Muscle layer of duodenum (tissue), 2 donors: ENCODE results near the gene SPOP.

Experiments
- H3K27ac ChIP-seq: one replicate; pipeline ENCODE4 v1.7.0; 2013; ENCODE audit warnings: mild to moderate bottlenecking, low read length
- H3K27me3 ChIP-seq: one replicate; pipeline ENCODE4 v1.7.0; 2013; ENCODE audit warnings: low read depth, mild to moderate bottlenecking, control low read depth, low read length
- H3K36me3 ChIP-seq, 2 donors: one replicate each; pipeline ENCODE4 v1.7.0; 2013; ENCODE audit warnings: low read length in 2 of 2, control low read depth in 1 of 2, mild to moderate bottlenecking in 1 of 2; ENCODE audit not compliant: insufficient read depth in 2 of 2, control insufficient read depth in 1 of 2
- H3K4me1 ChIP-seq, 2 donors: one replicate each; pipeline ENCODE4 v1.7.0; 2013; ENCODE audit warnings: low read length in 2 of 2, mild to moderate bottlenecking in 2 of 2, control low read depth in 1 of 2, moderate library complexity in 1 of 2; ENCODE audit not compliant: insufficient read depth in 2 of 2, control insufficient read depth in 1 of 2
- H3K4me3 ChIP-seq, 2 donors: one replicate each; pipeline ENCODE4 v1.7.0; 2013; ENCODE audit warnings: low read length in 2 of 2, low read depth in 1 of 2, mild to moderate bottlenecking in 1 of 2
- H3K9me3 ChIP-seq, 2 donors: one replicate each; pipeline ENCODE4 v1.7.0; 2013; ENCODE audit warnings: low read length in 2 of 2, control low read depth in 1 of 2, mild to moderate bottlenecking in 1 of 2; ENCODE audit not compliant: control insufficient read depth in 1 of 2
- donor health status: healthy.

SPOP gene

GRCh38 chr17:49582055-49582722, 95.7 kb downstream of the SPOP start:
- Histone ChIP-seq H3K4me1 (peaks cover 3 to 19% of the 10 kb centered on the region in 2 donors), H3K4me3 (no peak overlapping the region), H3K27me3 (peaks cover 4% of the 10 kb centered on the region), H3K27ac (no peak overlapping the region), H3K9me3 (no peaks in the 10 kb centered on the region), H3K36me3 (no peaks in the 10 kb centered on the region)

- no peak overlapping the region for H3K27ac ChIP-seq
- H3K9me3 ChIP-seq, result no peaks in the 10 kb centered on the region
- no peak overlapping the region for H3K4me3 ChIP-seq
- H3K27me3 ChIP-seq, result peaks cover 9% of the 10 kb centered on the region
- peaks cover 6 to 23% of the 10 kb centered on the region in 2 donors for H3K4me1 ChIP-seq
- H3K36me3 ChIP-seq, result no peaks in the 10 kb centered on the region
Observed at GRCh38 chr17:49581648-49581998, 96.3 kb downstream of the SPOP start.

- H3K4me1 ChIP-seq, result peaks cover 6 to 25% of the 10 kb centered on the region in 2 donors
- peaks cover 9% of the 10 kb centered on the region for H3K27me3 ChIP-seq
- H3K9me3 ChIP-seq, result no peaks in the 10 kb centered on the region
- no peak overlapping the region for H3K27ac ChIP-seq
- H3K4me3 ChIP-seq, result no peak overlapping the region
- H3K36me3 ChIP-seq, result no peaks in the 10 kb centered on the region
Observed at GRCh38 chr17:49580981-49581647, 96.8 kb downstream of the SPOP start.

- H3K9me3 ChIP-seq, result no peaks in the 10 kb centered on the region
- H3K27me3 ChIP-seq, result peaks cover 9% of the 10 kb centered on the region
- H3K4me3 ChIP-seq, result no peak overlapping the region
- no peaks in the 10 kb centered on the region for H3K36me3 ChIP-seq
- peaks cover 6 to 31% of the 10 kb centered on the region in 2 donors for H3K4me1 ChIP-seq
- no peak overlapping the region for H3K27ac ChIP-seq
Observed at GRCh38 chr17:49580055-49580721, 97.7 kb downstream of the SPOP start.

GRCh38 chr17:49579522-49579921, 98.4 kb downstream of the SPOP start:
- H3K4me1 ChIP-seq, result peaks cover 6 to 37% of the 10 kb centered on the region in 2 donors
- H3K4me3 ChIP-seq, result no peak overlapping the region
- H3K36me3 ChIP-seq, result no peaks in the 10 kb centered on the region
- no peak overlapping the region for H3K27ac ChIP-seq
- peaks cover 9% of the 10 kb centered on the region for H3K27me3 ChIP-seq
- no peaks in the 10 kb centered on the region for H3K9me3 ChIP-seq

DNA sequence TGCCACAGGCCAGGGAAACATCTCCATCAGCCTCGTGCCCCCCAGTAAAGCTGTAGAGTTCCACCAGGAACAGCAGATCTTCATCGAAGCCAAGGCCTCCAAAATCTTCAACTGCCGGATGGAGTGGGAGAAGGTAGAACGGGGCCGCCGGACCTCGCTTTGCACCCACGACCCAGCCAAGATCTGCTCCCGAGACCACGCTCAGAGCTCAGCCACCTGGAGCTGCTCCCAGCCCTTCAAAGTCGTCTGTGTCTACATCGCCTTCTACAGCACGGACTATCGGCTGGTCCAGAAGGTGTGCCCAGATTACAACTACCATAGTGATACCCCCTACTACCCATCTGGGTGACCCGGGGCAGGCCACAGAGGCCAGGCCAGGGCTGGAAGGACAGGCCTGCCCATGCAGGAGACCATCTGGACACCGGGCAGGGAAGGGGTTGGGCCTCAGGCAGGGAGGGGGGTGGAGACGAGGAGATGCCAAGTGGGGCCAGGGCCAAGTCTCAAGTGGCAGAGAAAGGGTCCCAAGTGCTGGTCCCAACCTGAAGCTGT, 98.9 kb downstream of the SPOP start:
- no peak overlapping the region for H3K27ac ChIP-seq
- H3K36me3 ChIP-seq, result no peaks in the 10 kb centered on the region
- no peak overlapping the region for H3K4me3 ChIP-seq
- H3K27me3 ChIP-seq, result peaks cover 9% of the 10 kb centered on the region
- peaks cover 6 to 41% of the 10 kb centered on the region in 2 donors for H3K4me1 ChIP-seq
- H3K9me3 ChIP-seq, result no peaks in the 10 kb centered on the region

DNA sequence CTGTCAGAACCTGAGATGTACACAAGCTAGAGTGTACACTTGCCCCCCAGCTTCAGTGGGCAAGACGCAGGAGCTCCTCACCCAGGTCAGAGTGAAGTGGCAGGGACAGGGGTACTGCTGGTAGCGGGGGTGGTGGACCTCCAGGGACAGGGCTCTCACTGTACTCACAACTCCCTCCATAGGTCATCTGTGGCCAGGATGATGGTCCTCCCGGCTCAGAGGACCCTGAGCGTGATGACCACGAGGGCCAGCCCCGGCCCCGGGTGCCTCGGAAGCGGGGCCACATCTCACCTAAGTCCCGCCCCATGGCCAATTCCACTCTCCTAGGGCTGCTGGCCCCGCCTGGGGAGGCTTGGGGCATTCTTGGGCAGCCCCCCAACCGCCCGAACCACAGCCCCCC, 99.5 kb downstream of the SPOP start:
- Histone ChIP-seq H3K4me1 (peaks cover 6 to 37% of the 10 kb centered on the region in 2 donors), H3K36me3 (no peaks in the 10 kb centered on the region), H3K4me3 (no peak overlapping the region), H3K27me3 (peaks cover 9% of the 10 kb centered on the region), H3K27ac (no peak overlapping the region), H3K9me3 (no peaks in the 10 kb centered on the region)

- no peaks in the 10 kb centered on the region for H3K36me3 ChIP-seq
- H3K4me3 ChIP-seq, result no peak overlapping the region
- peaks cover 6 to 37% of the 10 kb centered on the region in 2 donors for H3K4me1 ChIP-seq
- peaks cover 9% of the 10 kb centered on the region for H3K27me3 ChIP-seq
- H3K27ac ChIP-seq, result no peak overlapping the region
- H3K9me3 ChIP-seq, result no peaks in the 10 kb centered on the region
Observed at GRCh38 chr17:49577963-49578362, 99.9 kb downstream of the SPOP start.

DNA sequence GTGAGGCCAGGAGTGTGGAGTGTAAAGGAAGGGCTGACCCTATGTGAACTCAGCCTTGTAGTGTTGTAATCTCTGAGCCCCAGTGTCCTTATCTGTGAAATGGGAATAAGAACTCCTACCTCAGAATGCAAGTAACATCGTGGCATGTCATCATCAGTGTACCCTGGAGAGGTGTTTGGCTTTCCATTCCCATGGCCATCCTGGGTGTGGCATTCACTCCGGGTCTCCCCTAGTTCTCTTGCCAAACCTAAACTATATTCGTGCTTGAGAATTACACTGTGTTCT, 100.3 kb downstream of the SPOP start:
- peak overlapping the region in 1 of 2 donors; percentile 93 for H3K4me3 ChIP-seq
- peaks cover 9% of the 10 kb centered on the region for H3K27me3 ChIP-seq
- no peaks in the 10 kb centered on the region for H3K36me3 ChIP-seq
- no peaks in the 10 kb centered on the region for H3K9me3 ChIP-seq
- H3K4me1 ChIP-seq, result peaks cover 6 to 37% of the 10 kb centered on the region in 2 donors
- H3K27ac ChIP-seq, result no peak overlapping the region

- Histone ChIP-seq H3K27ac (no peak overlapping the region), H3K4me1 (peaks cover 6 to 37% of the 10 kb centered on the region in 2 donors), H3K4me3 (peak overlapping the region; percentile 46 to 93), H3K27me3 (peaks cover 9% of the 10 kb centered on the region), H3K36me3 (no peaks in the 10 kb centered on the region), H3K9me3 (no peaks in the 10 kb centered on the region)
Observed at GRCh38 chr17:49576917-49577649, 100.8 kb downstream of the SPOP start.
